Body of pancreas (tissue), 4 donors: ENCODE results near the gene SNAPIN. TPM values are rescaled to one million over a fixed set of nuclear protein-coding genes. Genes with fewer than 3 reads are reported as not detected.
"Not testable (repeated sequence)": the region's sequence is repeated elsewhere in the genome, so short reads cannot be mapped to it uniquely, and the experiment has no call there.

Source experiments
- ATAC-seq: fragments of 150-250 bp; one replicate; pipeline ENCODE4 v1.9.1; 2016
- DNase-seq, 4 donors: peaks; one replicate each; pipeline ENCODE4 v3.0.0-alpha.2; 2019
- H3K27ac ChIP-seq, 4 donors: fragments of 200-600 bp; sonication (generic); 1 replicate in 3 of 4; 2 replicates in 1 of 4; pipeline versions ENCODE4 v1.5.1 to v1.6.1; 2016 to 2019; ENCODE audit warnings: mild to moderate bottlenecking in 1 of 4, mixed read lengths in 1 of 4, moderate library complexity in 1 of 4
- H3K27me3 ChIP-seq, 2 donors: fragments of 200-600 bp; sonication (generic); one replicate each; pipeline ENCODE4 v1.6.0; 2016; ENCODE audit warnings: mild to moderate bottlenecking in 1 of 2
- H3K36me3 ChIP-seq, 2 donors: fragments of 200-600 bp; sonication (generic); replicated peaks in 1 of 2; 2 replicates each; pipeline ENCODE4 v1.5.1; 2016; ENCODE audit warnings: low read depth in 2 of 2; ENCODE audit not compliant: insufficient read depth in 1 of 2
- H3K4me1 ChIP-seq: fragments of 200-600 bp; sonication (generic); one replicate; pipeline ENCODE4 v1.6.0; 2016
- H3K4me3 ChIP-seq, 2 donors: fragments of 200-600 bp; sonication (generic); 1 replicate in 1 of 2; 2 replicates in 1 of 2; pipeline ENCODE4 v1.5.1; 2016 to 2019
- H3K9me3 ChIP-seq, 3 donors: fragments of 200-600 bp; sonication (generic); 1 replicate in 2 of 3; 2 replicates in 1 of 3; pipeline ENCODE4 v1.5.1; 2016
- CTCF ChIP-seq, 7 experiments: fragments of 450-650 bp in 4 of 7; fragments of 200-600 bp in 3 of 7; sonication (generic) in 3 of 7; IDR thresholded peaks; one replicate each; pipeline ENCODE4 v1.5.1; 2016 to 2019; ENCODE audit warnings: antibody characterized with exemption in 7 of 7
- POLR2A ChIP-seq, 3 donors: fragments of 450-650 bp; IDR thresholded peaks; one replicate each; pipeline ENCODE4 v1.6.1; 2016; ENCODE audit warnings: antibody characterized with exemption in 3 of 3, mild to moderate bottlenecking in 2 of 3
- WGBS, 2 donors: methylation state at CpG; one replicate each; pipeline ENCODE4 v1.1.5; 2017; 5-methylcytosine and 5-hydroxymethylcytosine counted together
- intact Hi-C: fragments of 100-400 bp; cut with DNase I; formaldehyde crosslinking; loops from one replicate; pipeline ENCODE4 v1.15.1; 2023
- total RNA-seq, 2 donors: library from RNA; depleted of rRNA; stranded (reverse); fragments of >200 nt; gene quantifications; one replicate each; pipeline ENCODE4 v1.1.0, GENCODE V29; 2016

Gene SNAPIN
- total RNA-seq, 2 donors from 2014 or later: 21.8 to 23.7 TPM

GRCh38 chr1:153635872-153636271, 22.6 kb upstream of the SNAPIN start:
- Histone ChIP-seq H3K4me1 (peaks cover 65% of the 10 kb centered on the region), H3K9me3 (no peaks in the 10 kb centered on the region), H3K27me3 (no peaks in the 10 kb centered on the region), H3K4me3 (peak overlapping the region in 1 of 2 donors; percentile 42), H3K27ac (peak overlapping the region in 3 of 4 donors; percentile 99 to 100 (median 100)), H3K36me3 (peaks cover 9 to 14% of the 10 kb centered on the region in 2 donors)
- ATAC-seq (no peak), DNase-seq (no peak)
- WGBS, 2 donors: 56 to 80% methylated on average over 7 of the region's 7 CpGs
- TF ChIP-seq CTCF (IDR thresholded peaks at IDR 0.05) (no peak), POLR2A (IDR thresholded peaks at IDR 0.05) (no peak)
- intact Hi-C loops: no loop called here

GRCh38 chr1:153636312-153636711, 22.2 kb upstream of the SNAPIN start:
- Histone ChIP-seq H3K9me3 (no peaks in the 10 kb centered on the region), H3K36me3 (peaks cover 9 to 14% of the 10 kb centered on the region in 2 donors), H3K27me3 (no peaks in the 10 kb centered on the region), H3K4me1 (peaks cover 69% of the 10 kb centered on the region), H3K27ac (peak overlapping the region in 3 of 4 donors; percentile 99 to 100 (median 100)), H3K4me3 (no peak overlapping the region)
- intact Hi-C loops: no loop called here
- DNase-seq (no peak), ATAC-seq (no peak)
- WGBS, 2 donors: 86 to 89% methylated on average over 9 of the region's 9 CpGs
- TF ChIP-seq CTCF (IDR thresholded peaks at IDR 0.05) (no peak), POLR2A (IDR thresholded peaks at IDR 0.05) (no peak)

- H3K9me3 ChIP-seq: no peaks in the 10 kb centered on the region
- no peak for ATAC-seq
- peak in 1 of 4 donors; percentile 35 for DNase-seq
- peak overlapping the region; percentile 6 to 100 (median 58) for H3K27ac ChIP-seq
- no peak overlapping the region for H3K4me3 ChIP-seq
- peaks cover 9 to 28% of the 10 kb centered on the region in 2 donors for H3K36me3 ChIP-seq
- peaks cover 82% of the 10 kb centered on the region for H3K4me1 ChIP-seq
- intact Hi-C loops: no loop called here
- no peaks in the 10 kb centered on the region for H3K27me3 ChIP-seq
- 25 to 29% methylated on average over 6 of the region's 6 CpGs for WGBS, 2 donors
- TF ChIP-seq POLR2A (IDR thresholded peaks at IDR 0.05) (no peak), CTCF (IDR thresholded peaks at IDR 0.05) (no peak)
Observed at GRCh38 chr1:153638261-153638660, 20.2 kb upstream of the SNAPIN start.

GRCh38 chr1:153639280-153639679, 19.2 kb upstream of the SNAPIN start:
- Histone ChIP-seq H3K9me3 (no peaks in the 10 kb centered on the region), H3K27ac (peak overlapping the region in 1 of 4 donors; percentile 99), H3K4me1 (peaks cover 88% of the 10 kb centered on the region), H3K27me3 (no peaks in the 10 kb centered on the region), H3K4me3 (no peak overlapping the region), H3K36me3 (peaks cover 9 to 30% of the 10 kb centered on the region in 2 donors)
- intact Hi-C loops: no loop called here
- no peak for TF ChIP-seq POLR2A (IDR thresholded peaks at IDR 0.05)
- TF ChIP-seq CTCF (IDR thresholded peaks at IDR 0.05): no peak
- DNase-seq (no peak), ATAC-seq (no peak)
- WGBS, 2 donors: 87 to 89% methylated on average over 3 of the region's 3 CpGs

- Histone ChIP-seq H3K36me3 (peaks cover 14 to 33% of the 10 kb centered on the region in 2 donors), H3K4me1 (peaks cover 91% of the 10 kb centered on the region), H3K27ac (peak overlapping the region in 1 of 4 donors; percentile 3)
- H3K4me3 ChIP-seq, H3K27me3 ChIP-seq, ATAC-seq, DNase-seq, H3K9me3 ChIP-seq, intact Hi-C loops: not testable (repeated sequence)
- WGBS, 2 donors: 94 to 95% methylated on average over 5 of the region's 5 CpGs
Observed at GRCh38 chr1:153640213-153640612, 18.3 kb upstream of the SNAPIN start.
